ENCODE measurements around the gene MLH3. TPM values are rescaled to one million over a fixed set of nuclear protein-coding genes. Genes with fewer than 3 reads are reported as not detected.

The MLH3 gene
- total and polyA plus RNA-seq, 2 experiments from 2014 or later = 21.7 to 24.4 TPM

DNA sequence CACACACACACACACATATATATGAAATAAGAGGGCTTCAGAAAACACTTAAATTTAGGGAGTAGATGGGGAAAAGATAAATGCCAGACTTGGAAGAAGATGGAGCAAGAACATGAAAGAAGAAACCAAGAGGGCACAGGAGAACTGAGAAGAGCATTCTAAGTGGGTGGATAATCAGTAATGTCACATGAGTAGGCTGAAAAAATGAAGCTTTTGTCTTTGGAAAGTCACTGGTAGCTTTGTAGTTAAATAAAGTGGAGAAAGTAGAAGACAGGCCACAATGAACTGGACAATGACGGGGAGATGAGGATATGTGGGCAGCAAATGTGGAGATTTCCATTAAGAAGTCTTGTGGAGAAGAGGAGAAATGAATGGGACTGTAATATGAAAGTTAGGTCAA is 15.9 kb upstream of the MLH3 start:
- H3K9me3 ChIP-seq (ENCODE audit: low read depth) = no peaks in the 10 kb centered on the region
- TF ChIP-seq, protein P1, sequence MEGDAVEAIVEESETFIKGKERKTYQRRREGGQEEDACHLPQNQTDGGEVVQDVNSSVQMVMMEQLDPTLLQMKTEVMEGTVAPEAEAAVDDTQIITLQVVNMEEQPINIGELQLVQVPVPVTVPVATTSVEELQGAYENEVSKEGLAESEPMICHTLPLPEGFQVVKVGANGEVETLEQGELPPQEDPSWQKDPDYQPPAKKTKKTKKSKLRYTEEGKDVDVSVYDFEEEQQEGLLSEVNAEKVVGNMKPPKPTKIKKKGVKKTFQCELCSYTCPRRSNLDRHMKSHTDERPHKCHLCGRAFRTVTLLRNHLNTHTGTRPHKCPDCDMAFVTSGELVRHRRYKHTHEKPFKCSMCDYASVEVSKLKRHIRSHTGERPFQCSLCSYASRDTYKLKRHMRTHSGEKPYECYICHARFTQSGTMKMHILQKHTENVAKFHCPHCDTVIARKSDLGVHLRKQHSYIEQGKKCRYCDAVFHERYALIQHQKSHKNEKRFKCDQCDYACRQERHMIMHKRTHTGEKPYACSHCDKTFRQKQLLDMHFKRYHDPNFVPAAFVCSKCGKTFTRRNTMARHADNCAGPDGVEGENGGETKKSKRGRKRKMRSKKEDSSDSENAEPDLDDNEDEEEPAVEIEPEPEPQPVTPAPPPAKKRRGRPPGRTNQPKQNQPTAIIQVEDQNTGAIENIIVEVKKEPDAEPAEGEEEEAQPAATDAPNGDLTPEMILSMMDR (IDR thresholded peaks at IDR 0.05; ENCODE audit: low read depth, low read length) = no peak
- no peak overlapping the region for H3K4me3 ChIP-seq
- H3K27ac ChIP-seq = no peak overlapping the region
- peaks cover 17% of the 10 kb centered on the region for H3K4me1 ChIP-seq (ENCODE audit: low read depth)
- no peaks in the 10 kb centered on the region for H3K36me3 ChIP-seq
- H3K27me3 ChIP-seq = no peaks in the 10 kb centered on the region
- no peak for DNase-seq (ENCODE audit: low read depth in 1 of 2, low spot score in 1 of 2)

- no peaks in the 10 kb centered on the region for H3K9me3 ChIP-seq (ENCODE audit: low read depth)
- peaks cover 17% of the 10 kb centered on the region for H3K4me1 ChIP-seq (ENCODE audit: low read depth)
- no peak overlapping the region for H3K4me3 ChIP-seq
- H3K36me3 ChIP-seq = no peaks in the 10 kb centered on the region
- TF ChIP-seq, protein P1 (IDR thresholded peaks at IDR 0.05; ENCODE audit: low read depth, low read length) = no peak
- no peaks in the 10 kb centered on the region for H3K27me3 ChIP-seq
- DNase-seq (ENCODE audit: low read depth in 1 of 2, low spot score in 1 of 2) = no peak
- no peak overlapping the region for H3K27ac ChIP-seq
Observed at GRCh38 chr14:75066691-75067090, 15.4 kb upstream of the MLH3 start.

DNA sequence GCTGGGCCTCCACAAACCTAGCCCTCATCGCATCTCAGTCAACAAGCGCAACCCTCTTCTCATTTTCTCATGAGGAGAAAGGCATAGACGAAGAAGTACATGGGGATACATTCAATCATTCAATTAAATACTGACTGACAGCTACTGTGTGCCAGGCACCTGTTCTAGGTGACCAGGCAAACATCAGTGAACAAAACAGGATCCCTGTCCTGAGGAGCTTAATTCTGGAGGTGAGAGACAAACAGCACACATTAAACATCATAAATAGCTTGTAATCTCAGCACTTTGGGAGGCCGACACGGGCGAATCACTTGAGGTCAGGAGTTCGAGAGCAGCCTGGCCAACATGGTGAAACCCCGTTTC is 12.9 kb upstream of the MLH3 start:
- DNase-seq (ENCODE audit: low read depth in 1 of 2, low spot score in 1 of 2) = no peak
- peak overlapping the region; percentile 62 for H3K4me3 ChIP-seq
- TF ChIP-seq, protein P1 (IDR thresholded peaks at IDR 0.05; ENCODE audit: low read depth, low read length) = no peak
- H3K9me3 ChIP-seq (ENCODE audit: low read depth) = no peaks in the 10 kb centered on the region
- no peaks in the 10 kb centered on the region for H3K27me3 ChIP-seq
- no peaks in the 10 kb centered on the region for H3K36me3 ChIP-seq
- no peak overlapping the region for H3K27ac ChIP-seq
- H3K4me1 ChIP-seq (ENCODE audit: low read depth) = peaks cover 12% of the 10 kb centered on the region

DNA sequence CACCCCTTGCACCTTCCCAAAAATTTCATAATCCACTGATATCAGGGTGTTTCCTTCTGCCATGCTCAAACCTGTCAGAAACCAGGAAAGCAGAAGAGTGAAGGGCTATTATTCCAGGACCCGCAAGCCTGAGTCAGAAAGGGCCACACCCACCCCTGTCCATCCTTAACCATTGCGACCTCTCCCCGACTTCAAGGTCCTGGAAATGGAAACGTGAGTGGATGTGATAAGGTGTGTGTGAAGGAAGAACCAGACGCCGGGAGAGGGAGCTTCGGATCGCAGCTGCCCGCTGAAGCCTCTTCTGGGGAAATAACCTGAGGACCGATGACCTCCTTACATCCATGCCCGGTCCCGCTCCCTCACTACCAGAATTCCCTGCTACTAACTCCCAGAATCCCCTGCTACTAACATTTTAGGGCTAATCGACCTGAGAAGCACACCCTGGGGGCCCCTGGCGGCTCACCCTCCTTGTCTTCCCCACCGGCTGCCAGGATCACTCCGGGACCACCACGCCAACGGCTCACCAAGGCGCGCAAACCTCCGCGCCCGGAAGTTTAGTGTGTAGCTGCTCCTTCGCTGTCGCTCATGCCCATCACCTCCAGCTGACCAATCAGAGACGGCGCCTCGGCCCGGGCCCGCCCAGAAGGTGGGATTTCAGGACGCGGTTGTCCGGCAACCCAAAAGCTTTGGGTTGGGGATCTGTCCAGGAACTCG is 12.4 kb upstream of the MLH3 start, which contains the start of gene ACYP1:
TSS of gene ACYP1 (minus strand) at position 534 of the 714 bp plus-strand sequence. CDS start at position 63, 471 bp downstream.
- H3K36me3 ChIP-seq = no peaks in the 10 kb centered on the region
- TF ChIP-seq, protein P1 (IDR thresholded peaks at IDR 0.05; ENCODE audit: low read depth, low read length) = no peak
- peak within 1 kb of the TSS; percentile 33 for H3K27ac ChIP-seq
- peak; percentile 91 for DNase-seq (ENCODE audit: low read depth in 1 of 2, low spot score in 1 of 2)
- no peaks in the 10 kb centered on the region for H3K27me3 ChIP-seq
- peaks cover 12% of the 10 kb centered on the region for H3K4me1 ChIP-seq (ENCODE audit: low read depth)
- H3K4me3 ChIP-seq = peak within 1 kb of the TSS; percentile 62
- no peaks in the 10 kb centered on the region for H3K9me3 ChIP-seq (ENCODE audit: low read depth)

GRCh38 chr14:75063013-75063412 is 11.7 kb upstream of the MLH3 start:
- no peaks in the 10 kb centered on the region for H3K36me3 ChIP-seq
- H3K27ac ChIP-seq = peak overlapping the region; percentile 33
- no peak for DNase-seq (ENCODE audit: low read depth in 1 of 2, low spot score in 1 of 2)
- H3K9me3 ChIP-seq (ENCODE audit: low read depth) = no peaks in the 10 kb centered on the region
- no peaks in the 10 kb centered on the region for H3K27me3 ChIP-seq
- peaks cover 9% of the 10 kb centered on the region for H3K4me1 ChIP-seq (ENCODE audit: low read depth)
- peak overlapping the region; percentile 62 for H3K4me3 ChIP-seq
- TF ChIP-seq, protein P1 (IDR thresholded peaks at IDR 0.05; ENCODE audit: low read depth, low read length) = no peak
